H1 (cell line): Measurements from ENCODE around the gene OMP.

Source experiments
- POLR2AphosphoS5 ChIP-seq: IDR thresholded peaks from 2 replicates; pipeline ENCODE4 v1.6.1; 2011; ENCODE audit warnings: low read depth, low read length
- RXRA ChIP-seq: IDR thresholded peaks from 2 replicates; pipeline ENCODE4 v1.6.1; 2011; ENCODE audit warnings: low read depth, mild to moderate bottlenecking, low read length, moderate library complexity; ENCODE audit not compliant: insufficient read depth
- SP2 ChIP-seq: IDR thresholded peaks from 2 replicates; pipeline ENCODE4 v1.6.1; 2012; ENCODE audit warnings: mild to moderate bottlenecking, low read length, inconsistent platforms
- TAF1 ChIP-seq: IDR thresholded peaks from 2 replicates; pipeline ENCODE4 v1.6.1; 2011; ENCODE audit warnings: mild to moderate bottlenecking, low read depth, low read length
- YY1 ChIP-seq: IDR thresholded peaks from 2 replicates; pipeline ENCODE4 v1.6.1; 2011; ENCODE audit warnings: low read depth, mild to moderate bottlenecking, low read length

- no peak for TF ChIP-seq TAF1
- no peak for TF ChIP-seq RXRA
- TF ChIP-seq YY1: no peak
- TF ChIP-seq POLR2AphosphoS5: no peak
- TF ChIP-seq SP2: no peak
Measured at GRCh38 chr11:77069336-77069968, 33.2 kb upstream of the OMP start.
